HepG2 (cell line): ENCODE data around the gene C2orf78. TPM values are rescaled to one million over a fixed set of nuclear protein-coding genes. Genes with fewer than 3 reads are reported as not detected.
A peak's percentile ranks its signal among the peaks of the same experiment; 100 is the strongest.
"Not testable (repeated sequence)": the region's sequence is repeated elsewhere in the genome, so short reads cannot be mapped to it uniquely, and the experiment has no call there.

ENCODE experiments used
- ARID4A ChIP-seq: sonication (generic); formaldehyde crosslinking; IDR thresholded peaks from 2 replicates; pipeline ENCODE4 v1.5.0; 2020; ENCODE audit warnings: mild to moderate bottlenecking, missing genetic modification reagents, borderline replicate concordance
- ATF3 ChIP-seq: sonication (generic); formaldehyde crosslinking; IDR thresholded peaks from 2 replicates; pipeline ENCODE4 v1.4.0; 2020; ENCODE audit warnings: missing genetic modification reagents
- CREB1 ChIP-seq, 2 experiments: fragments of 450-650 bp in 1 of 2; IDR thresholded peaks; 2 replicates each; pipeline ENCODE4 v1.6.1; 2016 to 2017; ENCODE audit warnings: control low read depth in 1 of 2, mild to moderate bottlenecking in 1 of 2, missing compliant biosample characterization in 1 of 2, missing genetic modification characterization in 1 of 2
- DRAP1 ChIP-seq: IDR thresholded peaks from 2 replicates; pipeline ENCODE4 v1.6.1; 2016; ENCODE audit warnings: missing genetic modification reagents, missing compliant biosample characterization
- HNF1B ChIP-seq: sonication (generic); formaldehyde crosslinking; IDR thresholded peaks from 2 replicates; pipeline ENCODE4 v1.5.1; 2020; ENCODE audit warnings: mild to moderate bottlenecking, moderate library complexity, missing genetic modification reagents
- JUN ChIP-seq: sonication (generic); formaldehyde crosslinking; IDR thresholded peaks from 2 replicates; pipeline ENCODE4 v1.4.0; 2020; ENCODE audit warnings: mild to moderate bottlenecking, missing genetic modification reagents
- PHF8 ChIP-seq: sonication (generic); formaldehyde crosslinking; IDR thresholded peaks from 2 replicates; pipeline ENCODE4 v1.5.0; 2020; ENCODE audit warnings: missing genetic modification reagents
- PITX1 ChIP-seq: sonication (generic); formaldehyde crosslinking; IDR thresholded peaks from 2 replicates; pipeline ENCODE4 v1.5.1; 2020; ENCODE audit warnings: mild to moderate bottlenecking, missing genetic modification reagents
- POGZ ChIP-seq: sonication (generic); formaldehyde crosslinking; IDR thresholded peaks from 2 replicates; pipeline ENCODE4 v1.4.0; 2020; ENCODE audit warnings: mild to moderate bottlenecking, missing genetic modification reagents
- SAP130 ChIP-seq: IDR thresholded peaks from 2 replicates; pipeline ENCODE4 v1.6.1; 2016; ENCODE audit warnings: low read depth
- TEAD3 ChIP-seq: optimal IDR thresholded peaks from 2 replicates; pipeline ENCODE3; 2016; ENCODE audit warnings: borderline replicate concordance
- TFDP2 ChIP-seq: sonication (generic); formaldehyde crosslinking; IDR thresholded peaks from 2 replicates; pipeline ENCODE4 v1.4.0; 2020; ENCODE audit warnings: missing genetic modification reagents
- THAP9 ChIP-seq: sonication (generic); formaldehyde crosslinking; IDR thresholded peaks from 2 replicates; pipeline ENCODE4; 2020; ENCODE audit warnings: missing genetic modification reagents, mild to moderate bottlenecking, borderline replicate concordance
- ZMYM4 ChIP-seq: sonication (generic); formaldehyde crosslinking; IDR thresholded peaks from 2 replicates; pipeline ENCODE4 v1.8.1; 2023; ENCODE audit warnings: mild to moderate bottlenecking, missing genetic modification reagents
- ZNF292 ChIP-seq: sonication (generic); formaldehyde crosslinking; IDR thresholded peaks from 2 replicates; pipeline ENCODE4 v1.8.1; 2022; ENCODE audit warnings: mild to moderate bottlenecking, low read depth, missing genetic modification reagents, borderline replicate concordance
- ZNF337 ChIP-seq: sonication (generic); formaldehyde crosslinking; IDR thresholded peaks from 2 replicates; pipeline ENCODE4 v1.5.1; 2020; ENCODE audit warnings: missing genetic modification reagents, low read depth, mild to moderate bottlenecking, borderline replicate concordance
- ZNF629 ChIP-seq: sonication (generic); formaldehyde crosslinking; conservative IDR thresholded peaks from 2 replicates; pipeline ENCODE4 v1.5.0; 2020; ENCODE audit warnings: missing genetic modification reagents
- ZNF891 ChIP-seq: sonication (generic); formaldehyde crosslinking; IDR thresholded peaks from 2 replicates; pipeline ENCODE4 v1.5.0; 2020; ENCODE audit warnings: mild to moderate bottlenecking, missing genetic modification reagents
- polyA plus RNA-seq, 8 experiments: library from polyadenylated mRNA; depleted of rRNA in 3 of 8; stranded (reverse) in 7 of 8; unstranded in 1 of 8; fragments of >200 nt; fragmentation: Illumina TruSeq in 4 of 8; extraction: Trizol in 4 of 8; gene quantifications; 2 replicates each; pipeline versions ENCODE4 v1.2.1 to v1.2.3, GENCODE V29; 2011 to 2016; ENCODE audit warnings: low read depth in 4 of 8, missing spikeins in 1 of 8, mixed read lengths in 1 of 8; ENCODE audit not compliant: insufficient read depth in 1 of 8
- total RNA-seq, 5 experiments: library from RNA; depleted of rRNA; stranded (reverse); fragments of >200 nt; fragmentation: Illumina TruSeq; extraction: Trizol; gene quantifications; 2 replicates each; pipeline ENCODE4 v1.2.3, GENCODE V29; 2016; ENCODE audit warnings: low read depth in 1 of 5

C2orf78 gene
- total and polyA plus RNA-seq, 2 of the 13 experiments (the other 11 are each of a cell fraction or from before 2014, with no cell fraction given): not detected

- TF ChIP-seq THAP9 (peak; percentile 44; the same call in 1 of the 2 replicates), PITX1 (peak; percentile 81; the same call in 1 of the 2 replicates), PHF8 (CRISPR knock-in tag) (peak; percentile 42), TEAD3 (CRISPR knock-in tag) (peak; percentile 69), JUN (CRISPR knock-in tag) (peak; percentile 61; the same call in 1 of the 2 replicates), DRAP1 (peak; percentile 13; the same call in 1 of the 2 replicates), ZNF292 (peak; percentile 57; the same call in 1 of the 2 replicates), ZNF629 (CRISPR knock-in tag) (peak; percentile 92), ZMYM4 (peak; percentile 31; the same call in 1 of the 2 replicates), ZNF337 (CRISPR knock-in tag) (0 out of 2 replicates have a peak, but pooled peaks have one; percentile 55), TFDP2 (0 out of 2 replicates have a peak, but pooled peaks have one; percentile 26), ZNF891 (0 out of 2 replicates have a peak, but pooled peaks have one; percentile 27), ARID4A (CRISPR knock-in tag) (peak; percentile 35; the same call in 1 of the 2 replicates), SAP130 (peak; percentile 25; the same call in 1 of the 2 replicates), CREB1 (CRISPR knock-in tag; IDR thresholded peaks at IDR 0.05) (0 out of 2 replicates have a peak, but pooled peaks have one; percentile 2), POGZ (CRISPR knock-in tag) (0 out of 2 replicates have a peak, but pooled peaks have one; percentile 4), ATF3 (CRISPR knock-in tag) (peak; percentile 93), HNF1B (CRISPR knock-in tag) (0 out of 2 replicates have a peak, but pooled peaks have one; percentile 53)
- TF ChIP-seq CREB1 (IDR thresholded peaks at IDR 0.05): not testable (repeated sequence)
Measured at GRCh38 chr2:73783402-73783801, 581 bp upstream of the C2orf78 start (continued).
